Middle frontal gyrus (tissue), 1 donor: Measurements from ENCODE around the gene SOX6.
"Not testable (repeated sequence)": the region's sequence is repeated elsewhere in the genome, so short reads cannot be mapped to it uniquely, and the experiment has no call there.

Experiments used
- DNase-seq: peaks from one replicate; pipeline ENCODE4 v3.0.0-alpha.2; 2015; ENCODE audit warnings: low spot score; ENCODE audit errors: extremely low spot score

The SOX6 gene

DNA sequence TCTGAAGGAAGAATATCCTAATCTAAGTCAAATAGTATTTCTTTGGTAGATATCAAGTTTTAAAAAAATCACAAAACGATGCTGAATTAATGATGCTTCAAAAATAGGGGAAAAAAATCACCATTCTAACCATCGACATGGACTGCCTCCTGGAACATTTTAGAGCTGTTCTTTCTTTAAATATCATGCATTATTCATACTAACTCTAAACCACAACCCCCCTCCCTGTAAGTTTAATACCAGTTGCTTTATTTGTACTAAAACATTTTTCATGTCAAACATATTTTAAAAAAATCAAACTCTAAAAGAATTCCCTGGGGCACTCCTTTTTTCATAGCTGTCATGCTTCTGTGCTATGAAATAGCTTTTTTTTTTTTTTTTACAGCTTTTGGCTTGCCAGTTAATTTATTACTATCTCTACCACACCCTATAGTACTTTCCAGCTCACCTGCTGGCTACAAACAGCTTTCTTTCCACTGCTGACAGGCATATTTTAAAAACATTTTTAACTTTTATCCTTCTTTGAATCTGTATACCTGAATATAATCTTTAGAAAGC lies 256.9 kb downstream of the SOX6 start:
- no peak for DNase-seq

DNA sequence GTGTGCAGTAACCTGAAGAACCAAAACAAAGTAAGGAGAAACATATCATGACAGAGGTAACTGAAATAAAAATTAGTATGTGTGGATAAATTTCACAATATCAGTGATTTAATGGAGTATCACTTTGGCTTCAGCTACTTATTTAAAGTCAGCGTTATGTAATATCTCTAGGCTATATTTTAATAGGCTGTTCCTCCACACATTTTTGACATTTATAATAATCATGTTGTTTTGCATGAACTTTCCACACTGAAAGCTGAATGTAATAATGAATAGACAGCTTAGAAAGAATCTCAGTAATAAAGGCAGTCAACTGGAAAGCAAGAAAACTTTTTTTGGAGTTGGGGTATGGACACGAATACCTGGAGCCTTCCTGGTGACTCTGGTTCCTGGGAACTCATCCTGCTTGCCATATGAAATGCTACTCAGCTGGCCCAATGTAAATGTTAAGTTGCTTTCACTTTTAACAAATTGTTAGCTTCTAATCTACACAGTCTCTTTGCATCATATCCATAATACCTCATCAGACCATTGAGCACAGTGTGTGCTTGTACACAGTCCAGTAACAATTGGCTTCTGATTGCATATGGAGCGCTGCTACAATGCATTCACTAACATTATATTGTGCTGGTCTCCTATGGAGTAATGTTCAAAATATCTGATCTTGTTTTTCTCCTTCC lies 257.7 kb downstream of the SOX6 start:
- DNase-seq: no peak

DNA sequence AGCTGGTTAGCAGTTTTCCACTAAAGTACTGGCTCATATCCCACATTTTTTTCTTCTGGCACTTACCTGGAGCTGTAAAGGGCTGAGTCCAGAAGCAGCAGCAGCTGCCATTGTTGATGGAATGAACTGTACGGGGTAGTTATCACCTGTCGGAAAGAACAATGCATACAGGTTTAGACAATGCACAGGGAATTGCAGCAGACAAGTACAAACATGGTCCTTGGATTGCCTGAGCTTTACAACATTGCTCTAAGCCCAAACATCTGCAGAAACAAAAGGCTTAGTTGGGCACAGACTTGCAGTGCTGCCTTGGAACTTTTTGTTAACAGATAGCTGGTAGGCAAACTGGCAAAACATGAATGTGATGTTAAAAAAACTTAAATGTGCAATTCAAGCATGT lies 258.8 kb downstream of the SOX6 start:
- no peak for DNase-seq

DNA sequence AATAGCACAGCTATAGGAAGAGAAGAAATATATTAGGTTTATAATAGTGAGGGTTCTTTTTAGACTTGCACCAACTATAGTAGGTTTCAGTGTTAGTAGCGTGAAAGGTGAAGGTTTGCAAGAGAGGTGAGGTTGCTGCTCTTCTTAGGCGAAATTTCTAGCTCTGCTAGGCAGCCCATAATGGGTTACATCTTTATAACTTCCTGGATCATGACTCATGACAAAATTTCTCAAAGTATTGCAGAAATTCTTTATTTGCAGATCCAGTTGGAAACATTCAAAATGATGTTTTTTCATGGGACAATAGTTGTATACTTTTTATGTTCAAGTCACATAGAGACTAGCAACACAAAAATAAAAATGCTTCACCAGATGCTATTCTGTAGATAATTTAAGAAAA lies 260.0 kb downstream of the SOX6 start:
- DNase-seq: no peak

DNA sequence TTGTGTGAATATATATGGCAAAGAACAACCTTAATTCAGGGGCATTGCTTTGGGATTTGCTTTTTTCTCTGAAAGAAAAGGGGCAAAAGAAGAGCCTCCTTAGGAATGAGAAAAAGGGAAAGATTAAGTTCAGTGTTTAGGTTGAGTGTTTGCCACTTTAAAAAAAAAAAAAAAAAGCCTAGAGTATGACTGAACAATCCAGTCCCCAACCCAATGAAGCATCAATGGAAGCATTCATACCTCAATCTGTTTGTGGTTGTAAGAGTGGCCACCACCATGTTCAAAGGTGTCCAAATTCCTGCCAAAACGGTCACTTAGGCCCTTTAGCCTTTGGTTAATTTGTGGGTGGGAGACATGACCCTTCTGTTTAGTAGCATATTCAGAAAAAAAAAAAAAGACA lies 260.6 kb downstream of the SOX6 start:
- no peak for DNase-seq

DNA sequence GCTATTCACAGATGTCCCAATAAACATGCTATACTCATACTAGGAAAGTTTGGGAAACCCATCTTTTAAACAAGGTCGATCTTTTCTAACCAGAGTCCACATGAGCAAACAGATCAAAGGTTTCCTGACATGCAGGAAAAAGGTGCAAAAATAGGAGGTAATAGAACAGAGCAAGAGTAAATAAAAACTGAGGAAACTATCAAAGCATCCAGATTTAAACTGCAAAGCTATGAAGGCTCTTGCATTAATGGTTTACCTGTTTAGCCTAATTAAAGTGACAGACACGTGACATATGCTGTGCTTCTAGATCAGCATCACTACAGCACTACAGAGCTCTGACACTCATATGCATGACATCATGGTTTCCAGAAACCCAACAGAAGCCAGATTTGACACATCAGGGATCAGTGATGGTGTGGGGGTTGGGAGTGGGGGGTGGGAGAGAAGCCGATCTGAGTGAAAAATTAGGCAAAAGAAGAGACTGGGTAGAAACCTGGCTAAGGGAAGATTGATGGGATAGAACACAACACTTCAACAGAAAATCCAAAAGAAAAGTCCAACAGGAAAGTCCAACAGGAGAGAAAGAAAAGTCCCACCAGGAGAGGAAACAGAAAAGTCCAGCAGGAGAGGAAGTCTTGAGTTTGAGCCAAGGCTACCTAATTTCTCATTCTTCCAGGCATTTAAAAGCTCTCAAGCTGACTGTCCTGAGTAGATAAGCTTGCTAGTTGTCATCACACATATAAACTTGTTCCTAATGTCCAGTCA lies 262.3 kb downstream of the SOX6 start:
- DNase-seq: no peak

DNA sequence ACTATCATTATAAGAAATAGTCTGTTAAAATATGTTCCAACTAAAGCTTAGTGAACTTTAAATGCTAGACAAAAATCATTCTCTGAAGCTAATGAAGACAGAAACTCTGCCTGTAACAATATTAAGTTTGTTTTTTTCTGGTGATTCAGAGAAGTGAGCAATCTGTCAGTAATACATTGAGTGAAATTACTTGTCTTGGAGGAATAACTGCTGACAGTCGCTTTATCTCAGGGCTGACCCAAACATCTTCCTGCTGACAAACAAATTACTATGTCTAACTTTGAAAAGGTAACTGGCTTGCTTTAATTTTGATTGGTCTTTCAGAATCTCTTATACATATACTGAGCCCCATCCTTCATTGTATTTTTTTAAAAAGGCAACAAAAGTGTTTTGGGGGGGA lies 264.5 kb downstream of the SOX6 start:
- no peak for DNase-seq

DNA sequence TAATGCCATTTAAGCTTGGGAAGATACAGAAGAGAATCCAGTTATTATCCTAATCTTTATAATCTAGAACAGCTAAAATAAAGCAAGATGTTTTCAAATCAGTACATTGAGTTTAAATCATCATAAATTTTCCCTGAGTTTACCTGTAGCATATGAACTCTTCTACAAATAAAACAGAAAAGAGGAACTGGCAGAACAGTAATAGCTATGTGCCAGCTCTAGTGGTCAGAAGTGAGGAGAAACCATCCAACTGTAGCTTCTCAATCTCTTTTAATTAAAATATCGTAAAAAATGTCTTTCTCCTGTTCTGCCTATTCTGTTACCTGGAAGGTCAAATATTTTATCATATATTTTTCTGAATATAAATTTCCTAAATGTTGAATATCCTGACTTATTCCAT lies 266.9 kb downstream of the SOX6 start:
- DNase-seq: no peak

DNA sequence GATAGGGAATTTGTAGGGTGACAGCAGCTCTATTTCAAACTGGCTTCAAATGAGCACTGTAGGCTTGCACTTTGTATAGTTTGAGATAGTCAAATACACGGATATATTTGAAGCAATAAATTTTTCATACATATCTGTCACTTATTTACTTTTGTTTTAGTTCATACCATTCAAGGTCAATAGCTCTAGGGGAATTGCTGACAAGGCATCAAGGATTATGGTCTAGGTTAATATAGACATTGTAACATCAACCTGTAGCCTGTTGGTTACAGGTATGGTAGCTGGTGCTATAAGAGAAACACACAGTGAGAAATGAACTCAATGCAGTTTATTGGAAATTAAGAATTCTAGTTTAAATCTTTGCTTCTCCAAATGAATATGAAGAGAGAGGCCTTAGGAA lies 267.6 kb downstream of the SOX6 start:
- no peak for DNase-seq

DNA sequence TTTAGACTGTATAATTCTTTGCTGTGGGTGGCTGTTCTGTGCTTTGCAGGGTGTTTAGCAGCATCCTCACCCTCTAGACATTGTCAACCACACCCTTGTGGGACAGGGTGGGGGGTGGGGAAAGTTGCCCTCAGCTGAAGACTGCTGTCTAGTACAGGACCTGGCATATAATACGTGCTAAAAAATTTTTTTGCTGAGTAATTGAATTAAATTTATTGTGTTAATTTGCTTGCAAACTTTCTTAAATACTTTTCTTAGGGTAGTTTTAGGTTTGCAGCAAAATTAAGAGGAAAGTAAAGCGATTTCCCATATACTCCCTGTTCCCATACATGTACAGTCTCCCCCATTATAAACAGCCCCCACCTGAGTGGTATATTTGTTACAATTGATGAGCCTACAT lies 268.5 kb downstream of the SOX6 start:
- DNase-seq: no peak

DNA sequence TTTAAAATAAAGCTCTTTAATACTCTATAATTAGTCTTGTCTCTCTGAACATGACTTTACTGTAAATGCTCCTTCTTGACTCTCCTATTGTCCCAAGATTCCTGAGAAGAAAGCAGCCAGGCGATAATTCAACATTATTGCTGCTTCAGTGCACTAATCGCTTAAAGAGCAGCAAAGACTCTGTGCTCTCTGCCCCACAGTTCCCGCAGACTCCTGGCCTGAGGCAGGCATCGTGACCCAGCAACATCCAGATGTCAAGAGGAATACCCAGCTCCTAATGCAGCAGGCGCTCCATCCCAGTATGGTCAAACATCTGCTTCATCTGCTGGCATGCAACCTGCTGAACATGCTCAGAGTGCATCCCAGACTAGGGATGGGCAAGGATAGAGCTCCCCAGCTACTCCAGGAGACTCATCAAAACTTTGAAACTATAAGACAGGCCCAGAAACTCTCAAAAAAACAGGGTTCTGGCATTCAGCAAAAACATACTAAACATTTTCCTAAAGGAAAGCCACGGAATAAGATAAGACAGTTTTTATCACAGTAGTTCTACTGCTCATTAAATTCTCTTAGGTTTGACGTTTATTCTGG lies 270.0 kb downstream of the SOX6 start:
- no peak for DNase-seq

DNA sequence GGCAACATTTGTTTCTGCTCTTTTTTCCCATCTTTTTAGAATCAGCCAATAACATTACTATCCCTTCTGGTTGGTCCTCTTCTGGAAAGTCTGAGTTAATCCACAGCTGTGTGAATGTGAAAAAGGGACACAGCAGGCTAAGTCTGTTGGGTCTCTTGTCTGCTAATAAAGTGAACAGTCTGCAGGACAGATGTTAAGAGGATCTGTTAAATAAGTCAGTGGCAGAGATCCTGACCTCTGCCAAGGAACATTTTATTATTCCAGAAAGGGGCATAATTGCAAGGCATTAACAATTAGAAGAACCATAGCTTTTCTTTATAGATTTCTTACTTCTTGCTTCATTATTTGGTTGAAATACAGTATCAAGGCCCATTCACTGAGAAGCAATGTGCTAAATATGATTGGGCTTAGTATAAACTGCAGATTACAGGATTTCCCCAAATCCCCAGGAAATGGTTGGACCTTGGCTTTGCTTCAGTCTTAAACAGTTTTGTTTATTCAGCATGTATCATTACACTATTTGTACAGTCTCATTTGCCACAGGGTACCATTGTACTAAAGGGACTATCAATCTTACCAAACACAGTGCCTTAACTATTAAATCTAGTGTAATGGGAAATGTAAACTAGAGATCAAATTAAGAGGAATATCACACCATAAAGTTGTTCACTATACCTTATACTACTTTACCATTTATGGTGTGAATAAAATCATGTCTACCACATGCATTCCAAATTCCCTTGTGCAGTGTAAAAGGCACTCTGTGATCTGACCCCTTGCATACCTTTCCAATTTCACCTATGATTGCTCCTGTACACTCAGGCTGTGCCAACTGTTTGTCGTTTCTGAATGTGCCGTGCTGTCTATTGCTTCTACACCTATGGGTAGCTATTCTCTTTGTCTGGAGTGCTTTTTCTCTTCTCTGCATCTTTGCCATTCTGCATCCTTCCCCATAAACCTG lies 274.0 kb downstream of the SOX6 start:
- DNase-seq: no peak

DNA sequence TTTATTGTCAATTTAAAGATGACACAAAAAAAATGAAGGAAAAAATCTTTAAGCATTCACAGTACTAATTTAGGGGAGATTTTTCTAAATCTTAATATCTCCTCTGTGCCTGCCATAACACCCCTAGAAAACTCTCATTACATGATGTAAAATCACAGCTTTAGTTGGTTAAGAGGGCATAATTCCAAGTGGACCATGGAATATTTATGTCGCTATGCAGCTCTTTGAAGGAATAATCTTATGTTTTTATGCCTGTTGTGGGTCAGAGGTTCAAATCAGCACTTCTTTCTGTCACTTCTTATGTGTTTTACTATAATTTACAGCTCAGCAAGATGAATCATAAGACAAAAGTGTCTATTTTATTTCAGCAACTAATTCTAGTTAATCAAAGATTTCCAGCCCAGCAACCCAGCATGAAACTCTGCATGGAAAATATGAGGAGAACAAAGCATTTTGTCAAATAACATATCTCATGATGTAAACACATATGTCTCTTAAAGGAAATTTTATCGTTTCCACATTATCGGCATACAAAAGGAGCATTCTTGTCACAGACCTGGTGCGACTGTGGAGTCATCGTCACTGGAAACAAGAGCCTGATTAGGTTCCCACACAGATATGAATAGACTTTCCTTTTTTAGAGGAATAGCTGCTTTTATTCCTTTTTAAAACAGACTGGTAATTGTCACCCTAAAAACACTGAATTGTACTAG lies 274.8 kb downstream of the SOX6 start:
- no peak for DNase-seq

DNA sequence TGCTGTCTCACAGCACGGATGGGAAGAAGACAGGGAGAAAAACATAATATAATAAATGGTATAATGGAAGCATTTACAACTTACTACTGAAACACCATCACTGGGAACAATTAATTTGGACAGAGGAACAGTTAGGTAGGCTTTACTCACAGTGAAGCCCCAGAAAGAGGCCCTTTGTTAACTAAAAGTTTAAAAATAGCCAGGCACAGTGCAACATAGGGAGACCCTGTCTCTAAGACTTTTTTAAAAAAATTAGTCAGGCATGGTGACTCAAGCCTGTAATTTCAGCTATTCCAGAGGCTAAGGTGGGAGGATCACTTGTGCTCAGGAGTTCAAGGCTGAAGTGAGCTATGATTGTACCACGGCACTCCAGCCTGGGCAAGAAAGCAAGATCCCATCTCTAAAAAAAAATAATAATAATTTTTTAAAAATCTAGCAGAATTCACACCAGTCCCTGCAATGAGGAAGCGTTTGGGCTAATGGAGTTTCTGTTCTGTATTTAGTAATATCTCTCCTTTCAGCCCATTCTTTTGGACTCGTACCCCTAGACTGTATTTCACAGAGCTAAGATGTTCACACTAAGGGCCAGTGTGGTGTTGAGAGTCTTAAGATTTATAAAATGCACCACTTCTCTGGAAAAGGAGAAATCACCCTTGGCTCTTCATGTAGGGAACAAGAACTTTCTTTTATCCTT lies 275.5 kb downstream of the SOX6 start:
- no peak for DNase-seq

DNA sequence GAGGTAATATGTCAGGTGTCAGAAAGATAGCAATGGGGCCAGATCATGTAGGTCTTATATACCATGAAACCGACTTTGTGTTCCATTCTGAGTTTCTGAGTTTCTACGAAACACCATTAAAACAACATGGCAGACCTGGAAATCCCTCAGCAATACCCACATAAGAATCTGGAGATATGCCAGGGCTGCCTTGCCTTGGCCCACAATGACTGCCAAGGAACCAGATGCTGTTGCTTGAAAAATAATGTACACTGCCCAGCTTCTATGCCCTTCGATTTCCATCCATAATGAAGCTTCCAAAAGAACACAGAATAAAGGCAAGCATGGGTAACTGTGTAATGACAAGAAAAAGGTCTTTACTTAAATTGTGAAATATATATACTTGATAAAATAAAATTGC lies 277.4 kb downstream of the SOX6 start:
- no peak for DNase-seq

DNA sequence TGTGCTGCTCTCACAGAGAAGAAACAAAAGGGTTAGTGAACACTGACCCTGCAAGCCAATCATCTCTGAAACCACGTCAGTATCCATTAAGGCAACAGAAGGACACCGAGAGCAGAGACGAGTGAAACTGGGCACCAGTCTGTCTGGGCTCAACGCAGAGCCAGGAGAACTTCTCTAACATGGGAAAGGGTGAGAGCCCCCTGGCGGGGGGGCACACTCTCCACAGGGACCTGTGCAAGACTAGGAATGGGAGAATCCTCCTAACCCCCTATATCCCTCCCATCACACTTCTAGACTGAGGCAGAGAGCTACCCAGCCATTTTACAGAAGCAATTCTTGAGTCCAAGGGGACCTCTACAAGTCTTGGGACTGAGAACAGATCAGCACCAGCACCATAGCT lies 285.8 kb downstream of the SOX6 start:
- DNase-seq: no peak

DNA sequence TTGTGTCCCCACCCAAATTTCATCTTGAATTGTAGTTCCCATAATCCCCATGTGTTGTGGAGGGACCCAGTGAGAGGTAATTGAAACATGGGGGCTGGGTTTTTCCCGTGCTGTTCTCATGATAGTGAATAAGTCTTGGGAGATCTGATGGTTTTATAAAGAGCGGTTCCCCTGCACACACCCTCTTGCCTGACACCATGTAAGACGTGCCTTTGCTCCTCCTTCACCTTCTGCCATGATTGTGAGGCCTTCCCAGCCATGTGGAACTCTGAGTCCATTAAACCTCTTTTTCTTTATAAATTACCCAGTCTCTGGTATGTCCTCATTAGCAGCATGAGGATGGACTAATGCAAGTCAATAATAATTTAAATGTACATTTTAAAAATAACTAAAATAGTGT lies 289.1 kb downstream of the SOX6 start:
- not testable (repeated sequence) for DNase-seq

DNA sequence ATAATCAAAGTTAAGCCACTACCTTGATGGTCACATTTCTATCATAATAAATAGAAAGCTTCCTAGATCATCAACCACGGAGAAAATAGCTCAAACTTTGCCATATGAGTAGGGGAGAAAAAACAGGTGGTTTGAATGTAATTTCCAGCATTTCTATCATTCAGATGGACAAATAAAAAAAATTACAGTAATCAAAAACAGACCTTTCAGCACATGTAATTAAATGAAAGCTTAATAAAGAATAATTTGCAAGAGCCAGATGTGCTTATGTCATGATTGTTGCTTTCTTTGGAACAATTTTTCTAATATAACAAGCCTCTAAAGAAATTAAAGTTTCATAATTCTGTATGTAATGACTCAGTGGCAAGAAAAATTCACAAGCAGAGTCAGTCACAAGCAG lies 297.0 kb downstream of the SOX6 start:
- DNase-seq: no peak

DNA sequence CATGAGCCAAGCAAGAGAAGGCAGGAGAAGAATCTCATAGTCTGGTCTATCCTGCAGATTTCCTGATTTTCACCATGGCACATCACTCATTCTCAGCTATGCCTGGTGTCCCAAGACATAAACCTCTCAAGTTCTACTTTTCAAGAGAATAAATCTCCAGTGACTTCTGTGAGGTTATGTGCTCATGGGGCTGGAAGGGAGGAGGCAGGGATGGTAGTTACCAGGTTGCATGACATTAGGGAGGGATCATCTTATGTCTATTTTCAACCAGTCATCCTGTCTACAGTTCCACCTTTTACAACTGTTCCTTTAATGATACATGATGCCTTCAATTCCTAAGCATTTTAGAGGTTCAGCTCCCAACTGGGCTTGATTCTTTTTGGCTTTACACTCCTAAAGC lies 297.7 kb downstream of the SOX6 start:
- DNase-seq: no peak

DNA sequence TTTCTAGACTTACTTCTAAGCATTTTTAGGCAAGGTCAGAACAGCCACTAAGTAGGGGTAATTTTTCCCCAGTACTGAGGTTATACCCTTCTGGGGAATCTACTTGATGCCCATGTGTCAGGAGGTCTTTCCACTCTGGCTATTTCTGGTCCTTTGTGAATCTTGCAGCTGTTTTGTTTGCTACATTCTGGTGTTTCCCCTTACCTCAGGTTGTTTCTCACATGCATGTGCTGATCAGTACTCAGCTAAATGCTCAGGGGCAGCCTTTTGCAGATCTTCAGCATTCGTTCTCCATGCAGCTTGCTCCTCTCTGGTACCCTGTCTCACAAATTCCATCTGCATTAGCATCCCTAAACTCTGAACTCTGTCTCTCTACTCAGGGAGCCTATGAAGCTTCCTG lies 303.6 kb downstream of the SOX6 start:
- DNase-seq: no peak
